Measurements from ENCODE around the gene MDK.

The MDK gene

GRCh38 chr11:46345131-46345597, 36.3 kb upstream of the MDK start:
- H3K4me2 ChIP-seq (ENCODE audit: low read length) = 0 out of 2 replicates have a peak overlapping the region, but pooled peaks have one; percentile 15
- H3K9me2 ChIP-seq (ENCODE audit: low read depth, low read length) = no peaks in the 10 kb centered on the region
- no peaks in the 10 kb centered on the region for H3K79me2 ChIP-seq (ENCODE audit: insufficient read depth, low read length)
- peaks cover 6% of the 10 kb centered on the region for H3K27me3 ChIP-seq (ENCODE audit: insufficient read depth, low read length)
- H3K27ac ChIP-seq (ENCODE audit: low read depth, low read length, poor library complexity, severe bottlenecking) = no peak overlapping the region
- no peak overlapping the region for H2AFZ ChIP-seq (ENCODE audit: low read length)
- no peaks in the 10 kb centered on the region for H3K9me3 ChIP-seq (ENCODE audit: low read length)
- peaks cover 31% of the 10 kb centered on the region for H3K4me1 ChIP-seq (ENCODE audit: insufficient read depth, low read length, severe bottlenecking)
- no peak overlapping the region for H3K9ac ChIP-seq (ENCODE audit: low read length)
- TF ChIP-seq EZH2 (IDR thresholded peaks at IDR 0.05; ENCODE audit: borderline replicate concordance, low read length) (no peak), CTCF (IDR thresholded peaks at IDR 0.05; ENCODE audit: low read length) (no peak)
- no peak overlapping the region for H3K4me3 ChIP-seq (ENCODE audit: low read depth, low read length, poor library complexity, severe bottlenecking)
- no peaks in the 10 kb centered on the region for H3F3A ChIP-seq (ENCODE audit: insufficient read depth, low read length)
- H4K20me1 ChIP-seq (ENCODE audit: insufficient read depth, low read length) = no peaks in the 10 kb centered on the region
- no peaks in the 10 kb centered on the region for H3K36me3 ChIP-seq (ENCODE audit: insufficient read depth, low read length)

DNA sequence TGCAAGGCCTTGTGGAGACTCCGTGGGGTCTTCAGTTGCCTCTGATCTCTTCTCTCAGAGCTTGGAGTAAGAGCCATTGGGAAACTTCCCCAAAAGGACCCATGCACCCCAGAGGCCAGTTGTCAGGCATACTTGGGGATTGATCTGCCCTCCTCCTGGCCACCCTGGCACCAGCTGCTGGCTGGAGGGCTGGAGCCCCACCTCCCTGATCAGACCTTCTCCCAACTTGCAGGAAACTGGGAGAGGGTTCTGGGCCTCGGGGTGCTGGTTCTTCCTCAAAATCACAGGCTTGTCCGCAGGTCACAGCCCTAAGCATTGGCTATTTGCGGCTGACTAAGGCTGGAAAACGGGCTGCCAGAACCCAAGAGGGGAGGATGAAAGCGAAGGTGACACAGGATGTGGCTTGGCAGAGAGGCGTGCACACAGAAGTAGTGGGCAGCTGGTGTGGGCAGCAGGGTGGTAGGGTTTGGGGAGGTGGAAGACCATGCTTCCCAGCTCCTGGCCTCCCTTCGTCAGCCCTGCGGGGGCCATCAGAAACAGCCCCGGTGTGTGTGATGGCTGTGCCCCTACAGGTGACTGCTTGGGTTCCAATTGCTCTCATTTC, 35.5 kb upstream of the MDK start:
- Histone ChIP-seq H3K9me3 (ENCODE audit: low read length) (no peaks in the 10 kb centered on the region), H3K27me3 (ENCODE audit: insufficient read depth, low read length) (peaks cover 6% of the 10 kb centered on the region), H3K4me2 (ENCODE audit: low read length) (no peak overlapping the region), H4K20me1 (ENCODE audit: insufficient read depth, low read length) (no peaks in the 10 kb centered on the region), H3K27ac (ENCODE audit: low read depth, low read length, poor library complexity, severe bottlenecking) (no peak overlapping the region), H3K79me2 (ENCODE audit: insufficient read depth, low read length) (no peaks in the 10 kb centered on the region), H3K4me3 (ENCODE audit: low read depth, low read length, poor library complexity, severe bottlenecking) (no peak overlapping the region), H2AFZ (ENCODE audit: low read length) (no peak overlapping the region), H3K9ac (ENCODE audit: low read length) (no peak overlapping the region), H3K4me1 (ENCODE audit: insufficient read depth, low read length, severe bottlenecking) (peaks cover 36% of the 10 kb centered on the region), H3F3A (ENCODE audit: insufficient read depth, low read length) (no peaks in the 10 kb centered on the region), H3K36me3 (ENCODE audit: insufficient read depth, low read length) (no peaks in the 10 kb centered on the region), H3K9me2 (ENCODE audit: low read depth, low read length) (no peaks in the 10 kb centered on the region)
- TF ChIP-seq EZH2 (IDR thresholded peaks at IDR 0.05; ENCODE audit: borderline replicate concordance, low read length) (no peak), CTCF (IDR thresholded peaks at IDR 0.05; ENCODE audit: low read length) (no peak)

DNA sequence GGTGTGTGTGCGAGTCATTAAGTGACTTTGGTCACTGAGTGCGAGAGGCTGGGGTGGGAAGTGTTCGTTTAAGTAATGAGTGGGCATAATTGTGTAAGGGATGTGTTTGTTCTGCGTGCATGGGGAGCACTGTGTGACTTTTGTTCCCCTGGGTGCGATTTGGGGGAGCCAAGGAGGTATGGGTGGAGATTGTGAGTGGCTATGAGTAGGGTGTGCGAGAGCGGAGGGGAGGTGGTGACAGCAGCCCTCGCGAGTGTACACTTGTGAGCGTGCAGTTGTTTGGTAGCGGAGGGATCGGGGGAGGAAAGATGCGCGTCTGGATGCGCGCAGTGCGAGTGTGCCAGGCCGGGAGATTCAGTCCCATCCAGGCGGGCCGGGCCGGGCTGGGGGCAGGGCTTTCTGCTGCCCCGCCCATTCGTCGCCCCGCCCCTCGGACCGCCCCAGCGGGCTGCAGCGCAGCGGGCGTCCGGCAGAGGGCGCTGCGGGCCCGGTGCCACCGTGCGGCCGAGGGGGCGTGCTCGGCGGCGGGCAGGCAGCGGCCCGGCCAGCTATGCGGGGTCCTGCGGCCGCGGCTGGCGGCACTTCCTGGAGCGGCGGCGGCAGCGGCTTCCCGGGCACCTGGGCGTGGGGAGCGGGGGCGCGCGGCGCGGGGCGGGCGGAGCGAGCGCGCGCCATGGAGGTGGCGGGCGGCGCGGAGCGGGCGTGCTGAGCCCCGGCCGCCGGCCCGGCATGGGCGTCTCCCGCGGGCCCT, 34.4 kb upstream of the MDK start, which contains the start of gene DGKZ:
Gene DGKZ, plus strand, starts transcription at position 578 of the 751 bp plus-strand sequence. CDS start 197 bp downstream, outside the sequence.
- Histone ChIP-seq H3K9me3 (ENCODE audit: low read length) (no peaks in the 10 kb centered on the region), H3K79me2 (ENCODE audit: insufficient read depth, low read length) (no peaks in the 10 kb centered on the region), H3F3A (ENCODE audit: insufficient read depth, low read length) (no peaks in the 10 kb centered on the region), H3K27me3 (ENCODE audit: insufficient read depth, low read length) (peaks cover 6% of the 10 kb centered on the region), H3K27ac (ENCODE audit: low read depth, low read length, poor library complexity, severe bottlenecking) (peak within 1 kb of the TSS; percentile 68), H3K36me3 (ENCODE audit: insufficient read depth, low read length) (no peaks in the 10 kb centered on the region), H3K9ac (ENCODE audit: low read length) (peak within 1 kb of the TSS; percentile 92), H2AFZ (ENCODE audit: low read length) (no peak within 1 kb of the TSS), H4K20me1 (ENCODE audit: insufficient read depth, low read length) (no peaks in the 10 kb centered on the region), H3K4me3 (ENCODE audit: low read depth, low read length, poor library complexity, severe bottlenecking) (peak within 1 kb of the TSS; percentile 91), H3K4me2 (ENCODE audit: low read length) (peak within 1 kb of the TSS; percentile 94), H3K9me2 (ENCODE audit: low read depth, low read length) (no peaks in the 10 kb centered on the region), H3K4me1 (ENCODE audit: insufficient read depth, low read length, severe bottlenecking) (peaks cover 47% of the 10 kb centered on the region)
- peak; percentile 43 for TF ChIP-seq CTCF (IDR thresholded peaks at IDR 0.05; ENCODE audit: low read length)
- TF ChIP-seq EZH2 (IDR thresholded peaks at IDR 0.05; ENCODE audit: borderline replicate concordance, low read length) = no peak
